A549 (cell line): ENCODE results near the gene CNTNAP5. TPM values are rescaled to one million over a fixed set of nuclear protein-coding genes. Genes with fewer than 3 reads are reported as not detected.

Experiments
- ATAC-seq, 2 experiments: fragments of 200-7000 bp in 1 of 2; fragments of >200 bp in 1 of 2; cut with Nextera tagmentation in 1 of 2; cut with Tn5 transposase in 1 of 2; 3 replicates each; pipeline versions ENCODE4 v1.8.0 to v1.9.1; 2018 to 2020; ENCODE audit warnings: mild to moderate bottlenecking in 1 of 2, moderate library complexity in 1 of 2
- CTCF ChIA-PET: fragments of 300-600 bp; sonication (Branson Sonifier 250); formaldehyde crosslinking; extraction: SDS; loops from one replicate; lab custom pipeline; 2021; ENCODE audit warnings: antibody characterized with exemption, inconsistent platforms; lab: Yijun Ruan, JAX
- POLR2A ChIA-PET: fragments of 350-600 bp; formaldehyde crosslinking; extraction: SDS; loops from one replicate; lab custom pipeline; 2021; ENCODE audit warnings: antibody characterized with exemption, inconsistent platforms; lab: Yijun Ruan, JAX
- DNase-seq, 2 experiments: peaks; one replicate each; pipeline versions ENCODE4 v3.0.0 to v3.0.0-alpha.2; 2011 to 2016; ENCODE audit warnings: low read depth in 1 of 2, low spot score in 1 of 2
- FAIRE-seq: peaks from 2 replicates; lab custom pipeline; 2011; peaks lifted over from hg19 to GRCh38; lab: Jason Lieb, UNC
- H3K27ac ChIP-seq, 2 experiments: fragments of >200 bp; sonication (Bioruptor Twin); formaldehyde crosslinking; 3 replicates each; pipeline ENCODE4 v1.5.1; 2016 to 2017
- H3K4me1 ChIP-seq: fragments of >200 bp; sonication (Bioruptor Twin); formaldehyde crosslinking; 3 replicates; pipeline ENCODE4 v1.6.1; 2016
- H3K4me2 ChIP-seq: fragments of >200 bp; sonication (Bioruptor Twin); formaldehyde crosslinking; 3 replicates; pipeline ENCODE4 v1.6.1; 2016
- H3K4me3 ChIP-seq: fragments of >200 bp; sonication (Bioruptor Twin); formaldehyde crosslinking; 3 replicates; pipeline ENCODE4 v1.5.1; 2016
- H3K9me3 ChIP-seq: fragments of >200 bp; sonication (Bioruptor Twin); formaldehyde crosslinking; 3 replicates; pipeline ENCODE4 v1.6.1; 2016
- ATOH8 ChIP-seq: fragments of 250-450 bp; sonication (Bioruptor Pico); IDR thresholded peaks from 2 replicates; pipeline ENCODE4 v1.5.0; 2020; ENCODE audit warnings: low read depth, mild to moderate bottlenecking, moderate library complexity
- BCL3 ChIP-seq: fragments of >200 bp; sonication (Bioruptor Twin); formaldehyde crosslinking; IDR thresholded peaks from 3 replicates; pipeline ENCODE4 v1.6.1; 2016
- BHLHE40 ChIP-seq: IDR thresholded peaks from 2 replicates; pipeline ENCODE4 v1.6.1; 2012; ENCODE audit warnings: low read depth, low read length, inconsistent platforms
- CEBPB ChIP-seq, 2 experiments: fragments of >200 bp in 1 of 2; sonication (Bioruptor Twin) in 1 of 2; formaldehyde crosslinking in 1 of 2; IDR thresholded peaks; 2 replicates each; pipeline ENCODE4 v1.6.1; 2012 to 2016
- CTCF ChIP-seq: fragments of >200 bp; sonication (Bioruptor Twin); formaldehyde crosslinking; IDR thresholded peaks from 3 replicates; pipeline ENCODE4 v1.5.1; 2016
- ELK1 ChIP-seq: fragments of 150-350 bp; IDR thresholded peaks from 2 replicates; pipeline ENCODE4 v1.6.1; 2014; ENCODE audit warnings: low read depth, mild to moderate bottlenecking, low read length
- ESRRA ChIP-seq: fragments of 150-350 bp; IDR thresholded peaks from 2 replicates; pipeline ENCODE4 v1.6.1; 2014; ENCODE audit warnings: mild to moderate bottlenecking, low read length, borderline replicate concordance
- FOSB ChIP-seq: fragments of 250-450 bp; sonication (Bioruptor Pico); IDR thresholded peaks from 2 replicates; pipeline ENCODE4 v1.5.0; 2020; ENCODE audit warnings: mild to moderate bottlenecking, moderate library complexity
- FOXS1 ChIP-seq: fragments of 250-450 bp; sonication (Bioruptor Pico); IDR thresholded peaks from 2 replicates; pipeline ENCODE4 v1.5.0; 2020; ENCODE audit warnings: mild to moderate bottlenecking, moderate library complexity
- GATA3 ChIP-seq: IDR thresholded peaks from 2 replicates; pipeline ENCODE4 v1.6.1; 2012; ENCODE audit warnings: borderline replicate concordance
- HEYL ChIP-seq: fragments of 250-450 bp; sonication (Bioruptor Pico); IDR thresholded peaks from 2 replicates; pipeline ENCODE4 v1.8.0; 2021; ENCODE audit warnings: mild to moderate bottlenecking, moderate library complexity
- HMGXB4 ChIP-seq: fragments of 250-450 bp; sonication (Bioruptor Pico); IDR thresholded peaks from 2 replicates; pipeline ENCODE4 v1.5.0; 2021; ENCODE audit warnings: mild to moderate bottlenecking, moderate library complexity, borderline replicate concordance
- JUN ChIP-seq, 2 experiments: fragments of >200 bp; sonication (Bioruptor Twin); formaldehyde crosslinking; IDR thresholded peaks; 2 replicates in 1 of 2; 3 replicates in 1 of 2; pipeline ENCODE4 v1.6.1; 2016 to 2017
- JUNB ChIP-seq: fragments of >200 bp; sonication (Bioruptor Twin); formaldehyde crosslinking; IDR thresholded peaks from 2 replicates; pipeline ENCODE4 v1.6.1; 2016
- RNF2 ChIP-seq: fragments of 200-600 bp; sonication (generic); IDR thresholded peaks from 2 replicates; pipeline ENCODE4 v1.6.1; 2016; ENCODE audit warnings: low read depth, mild to moderate bottlenecking, antibody characterized with exemption, moderate library complexity, borderline replicate concordance
- ZNF302 ChIP-seq: fragments of 250-450 bp; sonication (Bioruptor Pico); IDR thresholded peaks from 2 replicates; pipeline ENCODE4 v1.9.0; 2021; ENCODE audit warnings: inconsistent platforms, mild to moderate bottlenecking, moderate library complexity
- WGBS: methylation state at CpG from one replicate; pipeline ENCODE4 v1.1.6; 2017; ENCODE audit errors: missing lambda C conversion rate; 5-methylcytosine and 5-hydroxymethylcytosine counted together
- polyA plus RNA-seq, 4 experiments: library from polyadenylated mRNA; depleted of rRNA in 3 of 4; stranded (reverse); fragments of >200 nt; fragmentation: RNase III in 1 of 4; extraction: RNeasy Plus Mini Kit Qiagen cat#74134 plus additional on column Dnase treatment in 1 of 4; gene quantifications; 2 replicates in 3 of 4; 3 replicates in 1 of 4; pipeline ENCODE4 v1.2.3, GENCODE V29; 2011 to 2017

The CNTNAP5 gene
- polyA plus RNA-seq, 2 of the 4 experiments (the other 2 are of a cell fraction), result not detected

GRCh38 chr2:124824441-124824840 lies 799.4 kb downstream of the CNTNAP5 start (continued):
- TF ChIP-seq GATA3 (no peak), JUNB (no peak), HMGXB4 (CRISPR knock-in tag) (no peak), HEYL (CRISPR knock-in tag) (no peak), CTCF (no peak)

- peaks cover 2% of the 10 kb centered on the region; the same call in 1 of the 3 replicates for H3K9me3 ChIP-seq
- no peak overlapping the region for H3K4me2 ChIP-seq
- WGBS, result 1% methylated on average over 2 of the region's 2 CpGs
- ChIA-PET CTCF (no interaction called here), POLR2A (no interaction called here)
- H3K4me3 ChIP-seq, result no peak overlapping the region
- no peak for ATAC-seq
- FAIRE-seq, result no peak
- no peaks in the 10 kb centered on the region for H3K4me1 ChIP-seq
- TF ChIP-seq BHLHE40, result no peak
- no peak for TF ChIP-seq ATOH8 (CRISPR knock-in tag)
- TF ChIP-seq JUN (IDR thresholded peaks at IDR 0.05), result no peak
- TF ChIP-seq ZNF302 (CRISPR knock-in tag), result no peak
- TF ChIP-seq BCL3, result no peak
- no peak for TF ChIP-seq RNF2
- no peak for TF ChIP-seq FOXS1 (CRISPR knock-in tag)
- no peak for TF ChIP-seq CEBPB (IDR thresholded peaks at IDR 0.05)
- no peak for TF ChIP-seq ESRRA
- no peak for TF ChIP-seq FOSB (CRISPR knock-in tag)
- TF ChIP-seq JUNB, result no peak
- TF ChIP-seq HMGXB4 (CRISPR knock-in tag), result no peak
- TF ChIP-seq ELK1, result no peak
- no peak for DNase-seq
- H3K27ac ChIP-seq, result no peak overlapping the region
These were observed 807.4 kb downstream of the CNTNAP5 start for GRCh38 chr2:124832521-124832920.
